ENCODE results near the gene NANOGP8.
"Not testable (repeated sequence)": the region's sequence is repeated elsewhere in the genome, so short reads cannot be mapped to it uniquely, and the experiment has no call there.

Gene NANOGP8

DNA sequence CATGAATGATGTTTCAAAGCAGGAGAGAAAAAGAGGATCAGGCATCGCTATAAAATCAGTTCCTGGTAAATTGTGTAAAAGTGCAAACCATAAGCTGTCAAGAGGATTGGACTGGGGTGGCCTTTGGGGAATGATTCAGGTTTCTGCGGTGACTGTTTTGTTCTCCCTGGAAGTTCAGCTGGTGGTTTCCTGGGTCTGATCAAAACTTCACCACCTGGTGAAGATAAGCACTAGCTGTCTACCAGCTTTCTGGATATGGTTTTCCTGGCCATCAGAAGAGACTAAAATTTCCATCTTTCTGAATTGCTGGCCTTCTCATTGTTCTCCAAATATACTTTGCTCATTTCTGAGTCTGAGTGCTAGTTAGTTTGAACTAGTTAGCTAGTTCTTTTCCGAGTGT lies 2.7 kb upstream of the NANOGP8 start:
- H3K4me3 ChIP-seq (replicated peaks; ENCODE audit: low read depth, low read length): no peak overlapping the region
- no peak for DNase-seq (ENCODE audit: extremely low read depth, low read depth)
- TF ChIP-seq, protein P1, sequence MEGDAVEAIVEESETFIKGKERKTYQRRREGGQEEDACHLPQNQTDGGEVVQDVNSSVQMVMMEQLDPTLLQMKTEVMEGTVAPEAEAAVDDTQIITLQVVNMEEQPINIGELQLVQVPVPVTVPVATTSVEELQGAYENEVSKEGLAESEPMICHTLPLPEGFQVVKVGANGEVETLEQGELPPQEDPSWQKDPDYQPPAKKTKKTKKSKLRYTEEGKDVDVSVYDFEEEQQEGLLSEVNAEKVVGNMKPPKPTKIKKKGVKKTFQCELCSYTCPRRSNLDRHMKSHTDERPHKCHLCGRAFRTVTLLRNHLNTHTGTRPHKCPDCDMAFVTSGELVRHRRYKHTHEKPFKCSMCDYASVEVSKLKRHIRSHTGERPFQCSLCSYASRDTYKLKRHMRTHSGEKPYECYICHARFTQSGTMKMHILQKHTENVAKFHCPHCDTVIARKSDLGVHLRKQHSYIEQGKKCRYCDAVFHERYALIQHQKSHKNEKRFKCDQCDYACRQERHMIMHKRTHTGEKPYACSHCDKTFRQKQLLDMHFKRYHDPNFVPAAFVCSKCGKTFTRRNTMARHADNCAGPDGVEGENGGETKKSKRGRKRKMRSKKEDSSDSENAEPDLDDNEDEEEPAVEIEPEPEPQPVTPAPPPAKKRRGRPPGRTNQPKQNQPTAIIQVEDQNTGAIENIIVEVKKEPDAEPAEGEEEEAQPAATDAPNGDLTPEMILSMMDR (IDR thresholded peaks at IDR 0.05; ENCODE audit: low read depth, low read length, missing control alignments): no peak

DNA sequence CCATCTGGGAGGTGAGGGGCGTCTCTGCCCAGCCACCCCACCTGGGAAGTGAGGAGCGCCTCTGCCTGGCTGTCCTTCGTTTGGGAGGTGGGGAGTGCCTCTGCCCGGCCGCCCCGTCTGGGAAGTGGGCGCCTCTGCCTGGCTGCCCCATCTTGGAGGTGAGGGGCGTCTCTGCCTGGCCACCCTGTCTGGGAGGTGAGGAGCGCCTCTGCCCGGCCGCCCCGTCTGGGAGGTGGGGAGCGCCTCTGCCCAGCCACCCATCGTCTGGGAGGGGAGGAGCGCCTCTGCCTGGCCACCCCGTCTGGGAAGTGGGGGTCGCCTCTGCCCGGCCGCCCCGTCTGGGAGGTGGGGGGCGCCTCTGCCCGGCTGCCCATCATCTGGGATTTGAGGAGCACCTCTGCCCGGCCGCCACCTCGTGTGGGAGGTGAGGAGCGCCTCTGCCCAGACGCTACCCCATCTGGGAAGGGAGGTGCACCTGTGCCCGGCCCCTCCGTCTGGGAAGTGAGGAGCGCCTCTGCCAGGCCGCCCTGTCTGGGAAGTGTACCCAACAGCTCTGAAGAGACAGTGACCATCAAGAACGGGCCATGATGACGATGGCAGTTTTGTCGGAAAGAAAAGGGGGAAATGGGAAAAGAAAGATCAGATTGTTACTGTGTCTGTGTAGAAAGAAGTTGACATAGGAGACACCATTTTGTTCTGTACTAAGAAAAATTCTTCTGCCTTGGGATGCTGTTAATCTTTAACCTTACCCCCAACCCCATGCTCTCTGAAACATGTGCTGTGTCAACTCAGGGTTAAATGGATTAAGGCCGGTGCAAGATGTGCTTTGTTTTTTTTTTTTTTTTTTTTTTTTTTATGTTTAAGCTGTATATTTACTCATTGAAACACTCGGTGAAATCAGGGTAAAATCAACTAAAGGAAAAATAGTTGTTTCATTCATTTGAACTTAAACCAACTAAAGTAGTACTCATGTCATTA lies 2.4 kb downstream of the NANOGP8 start:
- not testable (repeated sequence) for DNase-seq (ENCODE audit: extremely low read depth, low read depth); H3K4me3 ChIP-seq (replicated peaks; ENCODE audit: low read depth, low read length)

DNA sequence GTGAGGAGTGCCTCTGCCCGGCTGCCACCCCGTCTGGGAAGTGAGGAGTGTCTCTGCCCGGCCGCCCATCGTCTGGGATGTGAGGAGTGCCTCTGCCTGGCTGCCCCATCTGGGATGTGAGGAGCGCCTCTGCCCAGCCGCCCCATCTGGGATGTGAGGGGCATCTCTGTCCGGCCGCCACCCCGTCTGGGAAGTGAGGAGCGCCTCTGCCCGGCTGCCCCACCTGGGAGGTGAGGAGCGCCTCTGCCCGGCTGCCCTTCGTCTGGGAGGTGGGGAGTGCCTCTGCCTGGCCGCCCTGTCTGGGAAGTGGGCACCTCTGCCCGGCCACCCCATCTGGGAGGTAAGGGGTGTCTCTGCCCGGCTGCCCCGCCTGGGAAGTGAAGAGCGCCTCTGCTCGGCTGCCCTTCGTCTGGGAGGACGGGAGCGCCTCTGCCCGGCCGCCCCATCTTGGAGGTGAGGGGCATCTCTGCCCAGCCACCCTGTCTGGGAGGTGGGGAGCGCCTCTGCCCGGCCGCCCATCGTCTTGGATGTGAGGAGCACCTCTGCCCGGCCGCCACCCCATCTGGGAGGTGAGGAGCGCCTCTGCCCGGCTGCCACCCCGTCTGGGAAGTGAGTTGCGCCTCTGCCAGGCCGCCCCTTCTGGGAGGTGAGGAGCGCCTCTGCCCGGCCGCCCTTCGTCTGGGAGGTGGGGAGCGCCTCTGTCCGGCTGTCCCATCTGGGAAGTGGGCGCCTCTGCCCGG lies 3.3 kb downstream of the NANOGP8 start:
- not testable (repeated sequence) for H3K4me3 ChIP-seq (replicated peaks; ENCODE audit: low read depth, low read length); DNase-seq (ENCODE audit: extremely low read depth, low read depth)

DNA sequence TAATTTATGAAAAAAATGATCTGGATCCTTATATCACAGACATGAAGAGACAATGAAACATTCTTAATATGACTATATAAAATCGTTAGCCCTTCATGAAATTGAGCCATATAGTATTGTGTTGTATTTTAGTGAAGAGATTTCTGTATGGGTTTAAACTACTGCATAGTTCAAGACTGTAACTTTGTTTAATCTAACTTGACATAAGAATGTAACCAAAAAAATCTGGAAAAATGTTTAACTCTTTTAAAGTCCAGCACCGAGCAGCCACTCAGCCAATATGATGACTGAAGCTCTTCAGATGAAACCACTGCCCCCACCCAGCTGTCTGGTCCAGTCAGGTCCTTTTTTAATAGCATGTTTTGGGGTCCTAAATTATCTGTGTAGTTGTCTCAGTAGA lies 4.9 kb downstream of the NANOGP8 start:
- TF ChIP-seq, protein P1 (IDR thresholded peaks at IDR 0.05; ENCODE audit: low read depth, low read length, missing control alignments): no peak
- no peak overlapping the region for H3K4me3 ChIP-seq (replicated peaks; ENCODE audit: low read depth, low read length)
- no peak for DNase-seq (ENCODE audit: extremely low read depth, low read depth)

DNA sequence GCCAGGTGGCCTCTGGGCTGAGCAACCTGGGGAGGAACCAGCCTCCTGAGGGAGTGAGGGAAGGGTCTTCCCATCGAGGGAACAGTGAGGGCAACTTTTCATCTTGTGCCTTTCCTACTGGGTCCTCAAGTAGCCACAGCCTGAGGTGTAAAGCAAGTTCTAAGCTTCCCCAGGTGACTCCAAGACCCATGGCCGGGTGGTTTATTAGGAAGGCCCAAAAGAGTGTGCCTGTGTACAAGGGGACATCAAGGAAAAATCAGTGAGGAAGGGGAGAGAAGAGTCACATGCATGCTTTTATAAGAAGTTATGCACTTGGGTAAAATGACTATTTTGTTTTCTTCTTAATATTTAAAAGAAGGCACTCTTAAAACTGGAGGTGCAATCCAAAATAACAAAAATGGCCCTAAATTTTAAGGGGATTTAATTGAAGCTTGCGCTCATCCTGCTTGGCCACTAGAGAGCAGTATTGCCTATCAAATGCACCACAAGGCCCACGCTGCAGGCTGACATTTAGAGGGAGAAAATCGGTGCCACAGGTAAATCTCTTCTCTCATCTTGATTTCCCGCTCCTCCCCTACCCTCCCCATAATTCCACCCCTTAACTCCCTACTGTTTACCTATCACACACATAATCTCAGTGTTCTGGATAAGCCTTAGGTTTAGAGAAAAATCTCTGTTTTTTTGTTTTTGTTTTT lies 6.7 kb downstream of the NANOGP8 start:
- DNase-seq (ENCODE audit: extremely low read depth, low read depth): peak; percentile 21
- no peak overlapping the region for H3K4me3 ChIP-seq (replicated peaks; ENCODE audit: low read depth, low read length)
- TF ChIP-seq, protein P1 (IDR thresholded peaks at IDR 0.05; ENCODE audit: low read depth, low read length, missing control alignments): peak; percentile 65

DNA sequence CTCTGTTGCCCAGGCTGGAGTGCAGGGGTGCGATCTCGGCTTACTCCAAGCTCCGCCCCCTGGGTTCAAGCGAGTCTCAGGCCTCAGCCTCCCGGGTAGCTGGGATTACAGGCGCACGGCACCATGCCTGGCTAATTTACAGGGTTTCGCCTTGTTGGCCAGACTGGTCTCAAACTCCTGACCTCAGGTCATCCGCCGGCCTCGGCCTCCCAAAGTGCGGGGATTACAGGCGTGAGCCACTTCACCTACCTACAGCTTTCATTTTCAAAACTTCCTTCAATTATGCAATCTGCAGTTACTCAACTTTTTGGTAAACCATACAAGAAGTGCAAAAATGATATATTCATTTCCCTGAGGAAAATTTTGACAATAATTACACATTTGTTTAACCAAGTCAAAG lies 14.0 kb downstream of the NANOGP8 start:
- no peak for DNase-seq (ENCODE audit: extremely low read depth, low read depth)
- no peak overlapping the region for H3K4me3 ChIP-seq (replicated peaks; ENCODE audit: low read depth, low read length)
- TF ChIP-seq, protein P1 (IDR thresholded peaks at IDR 0.05; ENCODE audit: low read depth, low read length, missing control alignments): no peak

DNA sequence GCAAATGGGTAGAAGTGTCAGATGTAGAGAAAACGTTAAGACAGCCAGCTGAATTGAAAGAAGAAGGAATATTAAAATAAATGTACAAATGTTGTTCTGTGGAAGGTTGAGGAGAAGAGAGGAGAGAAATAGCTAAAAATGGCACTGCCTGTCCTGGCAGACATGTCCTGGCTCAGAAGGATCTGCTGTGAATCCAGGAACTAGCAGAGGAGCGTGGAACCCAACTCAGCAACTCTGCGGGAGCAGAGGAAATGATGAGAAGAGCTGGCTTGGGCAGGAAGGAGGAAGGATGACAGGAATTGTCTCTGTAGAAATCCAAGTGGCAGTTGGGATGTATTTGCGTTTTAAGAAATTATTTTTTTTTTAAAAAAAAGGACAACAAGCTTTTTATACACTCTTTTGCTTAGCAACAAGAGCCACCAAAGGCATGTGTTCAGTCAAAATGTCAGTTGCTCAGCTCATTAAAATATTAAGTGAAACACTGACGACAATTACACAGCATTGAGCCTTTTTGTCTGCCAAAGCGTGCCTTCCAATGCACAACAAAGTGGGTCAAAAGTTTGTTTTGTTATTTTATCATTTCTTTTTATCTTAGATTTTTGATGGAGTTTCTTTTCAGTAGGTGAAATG lies 16.1 kb downstream of the NANOGP8 start:
- no peak for DNase-seq (ENCODE audit: extremely low read depth, low read depth)
- TF ChIP-seq, protein P1 (IDR thresholded peaks at IDR 0.05; ENCODE audit: low read depth, low read length, missing control alignments): no peak
- no peak overlapping the region for H3K4me3 ChIP-seq (replicated peaks; ENCODE audit: low read depth, low read length)

Measured in HFF-Myc (cell line).